Endothelial cell of umbilical vein (primary cell): ENCODE measurements around the gene CHMP6. TPM values are rescaled to one million over a fixed set of nuclear protein-coding genes. Genes with fewer than 3 reads are reported as not detected.

Source experiments
- BruUV-seq: library from RNA; stranded (reverse); fragments of 400-500 nt; replicated peaks from 2 replicates; lab custom pipeline; 2021; lab: Mats Ljungman, UMichigan
- CTCF ChIA-PET: fragments of 300-600, 350-600 bp; sonication (Branson Sonifier 250); formaldehyde crosslinking; loops from one replicate; lab custom pipeline; 2021; ENCODE audit warnings: antibody characterized with exemption, inconsistent platforms; lab: Charles Lee
- POLR2A ChIA-PET: fragments of 300-600, 350-600 bp; sonication (Branson Sonifier 250); formaldehyde crosslinking; loops from one replicate; lab custom pipeline; 2021; ENCODE audit warnings: antibody characterized with exemption, inconsistent platforms; lab: Charles Lee
- DNase-seq: peaks from one replicate; pipeline ENCODE4 v3.0.0-alpha.2; 2011; ENCODE audit warnings: low read depth, low spot score
- FAIRE-seq: peaks from 2 replicates; lab custom pipeline; 2011; peaks lifted over from hg19 to GRCh38; lab: Jason Lieb, UNC
- H2AFZ ChIP-seq: 2 replicates; pipeline ENCODE4 v1.6.0; 2012; ENCODE audit warnings: low read depth, low read length, control low read depth, inconsistent platforms
- H3K27ac ChIP-seq: 2 replicates; pipeline ENCODE4 v1.5.1; 2011; ENCODE audit warnings: low read depth, mild to moderate bottlenecking, control low read depth, low read length, moderate library complexity; ENCODE audit not compliant: insufficient read depth
- H3K27me3 ChIP-seq, 2 experiments: 2 replicates each; pipeline versions ENCODE4 v1.6.0 to v1.6.1; 2011; ENCODE audit warnings: low read length in 2 of 2, mixed read lengths in 1 of 2; ENCODE audit not compliant: control insufficient read depth in 2 of 2, insufficient read depth in 2 of 2
- H3K36me3 ChIP-seq, 2 experiments: 2 replicates in 1 of 2; 3 replicates in 1 of 2; pipeline ENCODE4 v1.5.1; 2011; ENCODE audit warnings: low read length in 2 of 2, mild to moderate bottlenecking in 1 of 2, moderate library complexity in 1 of 2; ENCODE audit not compliant: control insufficient read depth in 2 of 2, insufficient read depth in 2 of 2; ENCODE audit errors: extremely low read depth in 1 of 2
- H3K4me1 ChIP-seq: 3 replicates; pipeline ENCODE4 v1.5.1; 2011; ENCODE audit warnings: mild to moderate bottlenecking, low read length; ENCODE audit not compliant: control insufficient read depth, insufficient read depth; ENCODE audit errors: extremely low read depth
- H3K4me2 ChIP-seq: 2 replicates; pipeline ENCODE4 v1.6.1; 2011; ENCODE audit warnings: low read length, control low read depth, mixed read lengths; ENCODE audit not compliant: insufficient read depth
- H3K4me3 ChIP-seq, 3 experiments: fragments of 200-600 bp in 1 of 3; sonication (generic), shearing (Covaris generic) in 1 of 3; replicated peaks in 1 of 3; 2 replicates each; pipeline ENCODE4 v1.5.1; 2011 to 2016; ENCODE audit warnings: control low read depth in 3 of 3, low read length in 3 of 3, mild to moderate bottlenecking in 2 of 3, inconsistent platforms in 1 of 3, low read depth in 1 of 3, moderate library complexity in 1 of 3; ENCODE audit not compliant: insufficient read depth in 1 of 3
- H3K79me2 ChIP-seq: 2 replicates; pipeline ENCODE4 v1.6.0; 2012; ENCODE audit warnings: low read length, inconsistent platforms; ENCODE audit not compliant: control insufficient read depth, insufficient read depth
- H3K9ac ChIP-seq: replicated peaks from 2 replicates; pipeline ENCODE3; 2011; ENCODE audit warnings: low read length, control low read depth; ENCODE audit not compliant: insufficient read depth; ENCODE audit errors: extremely low read depth
- H3K9me1 ChIP-seq: replicated peaks from 3 replicates; pipeline ENCODE4 v1.6.0; 2011; ENCODE audit warnings: mild to moderate bottlenecking, low read length; ENCODE audit not compliant: control insufficient read depth, insufficient read depth; ENCODE audit errors: extremely low read depth
- H3K9me3 ChIP-seq: replicated peaks from 2 replicates; pipeline ENCODE4 v1.5.1; 2012; ENCODE audit warnings: low read length, inconsistent platforms; ENCODE audit not compliant: control insufficient read depth, insufficient read depth
- H4K20me1 ChIP-seq: replicated peaks from 2 replicates; pipeline ENCODE3; 2011; ENCODE audit warnings: mild to moderate bottlenecking, low read length; ENCODE audit not compliant: control insufficient read depth, insufficient read depth; ENCODE audit errors: extremely low read depth
- CTCF ChIP-seq, 2 donors: IDR thresholded peaks; 1 replicate in 1 of 2; 2 replicates in 1 of 2; pipeline ENCODE4 v1.5.1; 2011; ENCODE audit warnings: low read length in 2 of 2, mild to moderate bottlenecking in 2 of 2, moderate library complexity in 2 of 2, control low read depth in 1 of 2, inconsistent platforms in 1 of 2, low read depth in 1 of 2; ENCODE audit not compliant: insufficient read depth in 1 of 2; ENCODE audit errors: extremely low read depth in 1 of 2
- EZH2 ChIP-seq: IDR thresholded peaks from 2 replicates; pipeline ENCODE4 v1.6.1; 2012; ENCODE audit warnings: borderline replicate concordance, low read depth, mild to moderate bottlenecking, moderate library complexity, low read length, inconsistent platforms; ENCODE audit not compliant: severe bottlenecking
- FOS ChIP-seq: IDR thresholded peaks from 2 replicates; pipeline ENCODE4 v1.6.1; 2011; ENCODE audit warnings: mild to moderate bottlenecking, low read length, moderate library complexity, borderline replicate concordance; ENCODE audit not compliant: insufficient read depth
- GATA2 ChIP-seq: IDR thresholded peaks from 2 replicates; pipeline ENCODE4 v1.7.0; 2011; ENCODE audit warnings: low read depth, mild to moderate bottlenecking, moderate library complexity, mixed read lengths, low read length; ENCODE audit not compliant: insufficient read length, insufficient read depth
- JUN ChIP-seq: IDR thresholded peaks from 2 replicates; pipeline ENCODE4 v1.6.1; 2011; ENCODE audit warnings: borderline replicate concordance, low read depth; ENCODE audit not compliant: insufficient read length, insufficient read depth
- MAX ChIP-seq: IDR thresholded peaks from 2 replicates; pipeline ENCODE4 v1.6.1; 2011; ENCODE audit not compliant: insufficient read depth, insufficient read length
- MYC ChIP-seq: IDR thresholded peaks from one replicate; pipeline ENCODE4 v1.6.1; 2011; ENCODE audit warnings: mild to moderate bottlenecking, low read depth, low read length
- POLR2A ChIP-seq: IDR thresholded peaks from 2 replicates; pipeline ENCODE4 v1.6.1; 2012; ENCODE audit warnings: low read depth, mild to moderate bottlenecking, control low read depth, low read length
- POLR2AphosphoS5 ChIP-seq: IDR thresholded peaks from 2 replicates; pipeline ENCODE4 v1.6.1; 2012; ENCODE audit warnings: low read depth, mild to moderate bottlenecking, control low read depth, low read length, moderate library complexity; ENCODE audit not compliant: insufficient read depth
- dilution Hi-C: fragments of 300-500 bp; cut with MboI; formaldehyde crosslinking; loops from one replicate; pipeline ENCODE4 v1.15.0; 2019; ENCODE audit warnings: low sequenced_read_pairs; ENCODE audit not compliant: extremely low pct_ligation_motif_present
- intact Hi-C: fragments of 100-400 bp; cut with micrococcal nuclease; formaldehyde crosslinking; loops from one replicate; pipeline ENCODE4 v1.10.0; 2022
- polyA plus RNA-seq, 4 experiments: library from polyadenylated mRNA; depleted of rRNA in 3 of 4; stranded (reverse) in 3 of 4; unstranded in 1 of 4; fragments of >200 nt; gene quantifications; 2 replicates each; pipeline versions ENCODE4 v1.2.1 to v1.2.3, GENCODE V29; 2011 to 2012; ENCODE audit warnings: missing spikeins in 1 of 4
- total RNA-seq: library from RNA; stranded (reverse); gene quantifications from 2 replicates; pipeline ENCODE4 v1.2.3, GENCODE V29; 2021

CHMP6 gene
- total and polyA plus RNA-seq, 2 donors (not counting 3 experiments of a cell fraction or from before 2014, with no cell fraction given): 42.5 to 48.5 TPM

- Histone ChIP-seq H3K9me3 (no peaks in the 10 kb centered on the region), H3K27me3 (peaks cover 0 to 2% of the 10 kb centered on the region in 2 experiments), H3K9me1 (no peaks in the 10 kb centered on the region), H3K4me2 (no peak overlapping the region), H2AFZ (no peak overlapping the region), H4K20me1 (no peaks in the 10 kb centered on the region), H3K4me1 (peaks cover 10% of the 10 kb centered on the region), H3K27ac (no peak overlapping the region), H3K36me3 (peaks cover 0 to 2% of the 10 kb centered on the region in 2 experiments), H3K79me2 (no peaks in the 10 kb centered on the region), H3K4me3 (no peak overlapping the region), H3K9ac (no peak overlapping the region)
- TF ChIP-seq MAX (no peak), POLR2AphosphoS5 (no peak), GATA2 (no peak), FOS (no peak), MYC (no peak), POLR2A (no peak), EZH2 (no peak), CTCF (IDR thresholded peaks at IDR 0.05; ENCODE audit: extremely low read depth in 1 of 2, insufficient read depth in 1 of 2, low read depth in 1 of 2, low read length in 2 of 2) (no peak), JUN (no peak)
- intact Hi-C loops (loop anchor here (5.0 kb wide), 1 partner anchor 190 kb away; the partner anchor contains the start of gene CEP131), dilution Hi-C loops (no loop called here)
- CTCF ChIA-PET: interaction anchor here (1.5 kb wide), 1 partner anchor 11 kb away, joined by 3 read pairs; no protein-coding TSS in a partner anchor
- BruUV-seq: no TSS peak
- FAIRE-seq (no peak), DNase-seq (no peak)
- POLR2A ChIA-PET: no interaction called here
These were observed 40.2 kb downstream of the CHMP6 start for GRCh38 chr17:81031566-81032550.
